GM18519 (cell line): ENCODE results near the gene SELENOI.

Experiments used
- ATAC-seq: cut with Tn5 transposase; IDR thresholded peaks from one replicate; pipeline ENCODE4 v1.9.1; 2021; ENCODE audit warnings: mild to moderate bottlenecking, moderate library complexity; ENCODE audit not compliant: unreplicated experiment, low FRiP score

Gene SELENOI

GRCh38 chr2:26444236-26444635, 98.3 kb downstream of the SELENOI start:
- ATAC-seq, result no peak
